Fibroblast of the aortic adventitia (primary cell): ENCODE measurements around the gene PPRC1. TPM values are rescaled to one million over a fixed set of nuclear protein-coding genes. Genes with fewer than 3 reads are reported as not detected.
"Not testable (repeated sequence)": the region's sequence is repeated elsewhere in the genome, so short reads cannot be mapped to it uniquely, and the experiment has no call there.

Experiments
- DNase-seq: peaks from one replicate; pipeline ENCODE4 v3.0.0-alpha.2; 2010; ENCODE audit warnings: low read depth
- H3K4me3 ChIP-seq: 2 replicates; pipeline ENCODE4 v1.5.1; 2011; ENCODE audit warnings: low read depth, mild to moderate bottlenecking, control low read depth, low read length, moderate library complexity
- CTCF ChIP-seq: IDR thresholded peaks from 2 replicates; pipeline ENCODE4 v1.5.1; 2011; ENCODE audit warnings: mild to moderate bottlenecking, low read length, control low read depth, inconsistent platforms; ENCODE audit not compliant: insufficient read depth
- total RNA-seq: library from RNA; depleted of rRNA; stranded (reverse); fragments of >200 nt; gene quantifications from 2 replicates; pipeline ENCODE4 v1.2.3, GENCODE V29; 2012; ENCODE audit warnings: low replicate concordance

Gene PPRC1
- total RNA-seq, 1 donor = 22.8 TPM

DNA sequence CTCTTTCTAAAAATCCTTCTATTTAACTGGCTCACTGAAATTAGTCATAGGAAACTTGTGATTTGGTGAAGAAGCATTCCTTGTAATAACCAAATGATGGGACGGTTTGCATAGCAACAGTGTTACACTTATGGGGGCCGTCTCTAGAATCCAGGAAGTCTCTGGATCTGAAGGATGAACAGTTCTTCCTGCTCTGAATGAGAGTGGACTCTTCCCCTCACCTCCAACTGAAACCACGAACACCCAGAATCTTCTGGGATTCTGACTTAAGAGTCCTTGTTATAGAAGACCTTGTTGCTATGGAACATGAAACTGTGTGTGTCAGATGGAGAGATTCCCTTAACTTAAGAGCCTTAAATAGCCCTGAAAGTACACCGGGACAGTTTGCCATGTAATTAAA, 42.6 kb downstream of the PPRC1 start:
- peak; percentile 20 for DNase-seq
- TF ChIP-seq CTCF = no peak
- H3K4me3 ChIP-seq = no peak overlapping the region

DNA sequence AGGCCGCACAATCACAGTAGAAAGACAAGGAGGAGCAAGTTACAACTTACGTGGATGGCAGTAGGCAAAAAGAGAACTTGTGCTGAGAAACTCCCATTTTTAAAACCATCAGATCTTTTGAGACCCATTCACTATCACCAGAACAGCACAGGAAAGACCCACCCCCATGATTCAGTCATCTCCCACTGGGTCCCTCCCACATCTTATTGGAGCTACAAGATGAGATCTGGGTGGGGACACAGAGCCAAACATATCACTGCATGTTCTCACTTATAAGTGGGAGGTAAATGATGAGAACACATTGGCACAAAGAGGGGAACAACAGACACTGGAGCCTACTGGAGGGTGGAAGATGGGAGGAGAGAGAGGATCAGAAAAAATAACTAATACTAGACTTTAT, 51.8 kb downstream of the PPRC1 start:
- DNase-seq = no peak
- no peak for TF ChIP-seq CTCF
- no peak overlapping the region for H3K4me3 ChIP-seq

GRCh38 chr10:102185272-102185671, 52.4 kb downstream of the PPRC1 start:
- H3K4me3 ChIP-seq = no peak overlapping the region
- no peak for DNase-seq
- TF ChIP-seq CTCF = no peak

GRCh38 chr10:102185811-102186527, 53.1 kb downstream of the PPRC1 start:
- H3K4me3 ChIP-seq = no peak overlapping the region
- no peak for DNase-seq
- TF ChIP-seq CTCF = no peak

DNA sequence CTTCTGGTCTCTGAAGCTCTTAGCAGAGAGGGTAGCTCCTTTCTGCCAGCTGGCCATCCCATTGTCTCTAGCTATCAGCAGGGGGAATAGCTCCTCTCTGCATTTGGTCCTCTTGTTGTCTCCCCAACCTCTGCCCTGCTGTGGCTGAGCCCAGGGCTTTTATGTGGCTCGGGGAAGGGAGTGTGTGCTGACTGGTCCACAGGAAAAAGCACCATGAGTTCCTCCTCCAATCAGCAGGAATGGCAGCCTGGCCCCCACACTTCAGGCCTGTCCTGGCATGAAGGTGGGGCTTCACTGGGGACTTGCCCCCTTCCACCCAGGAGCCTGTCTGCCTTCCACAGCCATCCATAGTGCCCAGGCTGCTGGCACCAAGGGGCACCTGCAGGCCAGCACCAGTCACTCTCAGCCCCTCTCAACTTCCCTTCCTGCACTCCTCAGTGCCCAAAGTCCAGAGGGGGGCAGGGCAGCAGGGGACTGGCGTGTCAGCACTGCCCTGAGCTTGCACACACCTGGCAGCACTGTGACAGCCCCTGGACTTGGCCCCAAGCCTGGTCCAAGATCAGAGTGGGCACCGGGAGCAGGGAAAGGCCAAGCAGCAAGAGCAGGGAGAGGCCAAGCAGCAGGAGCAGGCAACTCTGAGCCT, 55.6 kb downstream of the PPRC1 start:
- no peak overlapping the region for H3K4me3 ChIP-seq
- no peak for DNase-seq
- TF ChIP-seq CTCF = no peak

DNA sequence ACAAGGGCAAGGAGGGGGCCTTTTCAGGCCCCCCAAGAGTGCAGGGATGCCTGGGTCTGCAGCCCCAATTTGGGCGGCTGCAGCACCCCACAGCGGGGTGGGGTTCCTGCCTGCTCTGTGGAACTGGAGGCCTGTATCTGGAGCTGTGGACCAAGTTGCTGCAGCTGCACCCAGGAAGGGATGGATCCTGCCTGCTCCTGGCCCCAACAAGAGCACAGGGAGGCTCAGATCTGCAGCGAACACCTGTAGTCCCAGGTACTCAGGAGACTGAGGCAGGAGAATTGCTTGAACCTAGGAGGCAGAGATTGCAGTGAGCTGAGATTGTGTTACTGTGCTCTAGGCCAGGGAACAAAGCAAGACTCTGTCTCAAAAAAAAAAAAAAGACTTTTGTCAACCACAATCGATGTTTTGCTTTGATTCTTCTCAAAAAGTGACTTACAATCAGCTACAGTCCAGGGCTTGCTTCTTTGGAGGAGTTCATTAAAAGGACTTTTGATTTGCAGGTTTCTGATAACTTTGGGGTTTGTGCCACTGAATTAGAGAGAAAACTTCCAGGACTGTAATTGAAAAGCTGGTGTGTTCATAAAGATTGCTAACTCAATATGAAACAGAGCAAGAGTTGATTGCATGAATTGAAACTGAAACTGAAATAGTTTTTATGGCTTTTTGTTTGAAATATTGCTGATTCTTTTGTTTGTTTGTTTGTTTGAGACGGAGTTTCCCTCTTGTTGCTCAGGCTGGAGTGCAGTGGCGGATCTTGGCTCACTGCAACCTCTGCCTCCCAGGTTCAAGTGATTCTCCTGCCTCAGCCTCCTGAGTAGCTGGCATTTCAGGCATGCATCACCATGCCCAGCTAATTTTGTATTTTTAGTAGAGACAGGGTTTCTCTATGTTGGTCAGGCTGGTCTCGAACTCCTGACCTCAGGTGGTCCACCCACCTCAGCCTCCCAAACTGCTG, 56.4 kb downstream of the PPRC1 start:
- H3K4me3 ChIP-seq, DNase-seq: not testable (repeated sequence)

DNA sequence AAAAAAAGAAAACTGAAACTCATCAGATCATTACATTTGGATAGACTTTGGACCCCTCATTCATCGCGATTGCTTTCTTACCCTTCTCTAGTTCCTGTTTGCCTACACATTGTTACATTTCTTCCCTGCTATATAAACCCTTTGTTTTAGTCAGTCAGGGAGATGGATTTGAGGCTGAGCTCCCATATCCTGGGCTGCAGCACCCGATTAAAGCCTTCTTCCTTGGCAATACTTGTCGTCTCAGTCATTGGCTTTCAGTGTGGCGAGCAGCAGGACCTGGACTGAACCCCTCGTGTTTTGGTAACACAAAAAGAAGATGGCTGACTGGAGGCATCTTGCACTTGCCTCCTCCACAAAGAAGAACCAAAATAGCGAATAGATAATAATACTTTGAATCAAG, 59.1 kb downstream of the PPRC1 start:
- TF ChIP-seq CTCF = no peak
- no peak for DNase-seq
- no peak overlapping the region for H3K4me3 ChIP-seq
